AG04449 (cell line): ENCODE data around the gene POU5F1.

Experiments used
- CTCF ChIA-PET: fragments of 350-600 bp; formaldehyde crosslinking; extraction: SDS; loops from one replicate; lab custom pipeline; 2021; ENCODE audit warnings: antibody characterized with exemption; lab: Yijun Ruan, JAX
- POLR2A ChIA-PET: fragments of 400-600, 350-600 bp; formaldehyde crosslinking; extraction: SDS; loops from one replicate; lab custom pipeline; 2020; ENCODE audit warnings: antibody characterized with exemption, inconsistent platforms; lab: Yijun Ruan, JAX
- DNase-seq: peaks from one replicate; pipeline ENCODE4 v3.0.0-alpha.2; 2010; ENCODE audit warnings: low read depth, low spot score
- H3K4me3 ChIP-seq: 2 replicates; pipeline ENCODE4 v1.5.1; 2011; ENCODE audit warnings: low read depth, mild to moderate bottlenecking, control low read depth, low read length
- TF ChIP-seq, protein P1 (sequence below): IDR thresholded peaks from one replicate; pipeline ENCODE4 v1.5.1; 2011; ENCODE audit warnings: mild to moderate bottlenecking, moderate library complexity, low read length, control low read depth, inconsistent platforms; ENCODE audit not compliant: insufficient read depth; ENCODE audit errors: missing control alignments

The POU5F1 gene

DNA sequence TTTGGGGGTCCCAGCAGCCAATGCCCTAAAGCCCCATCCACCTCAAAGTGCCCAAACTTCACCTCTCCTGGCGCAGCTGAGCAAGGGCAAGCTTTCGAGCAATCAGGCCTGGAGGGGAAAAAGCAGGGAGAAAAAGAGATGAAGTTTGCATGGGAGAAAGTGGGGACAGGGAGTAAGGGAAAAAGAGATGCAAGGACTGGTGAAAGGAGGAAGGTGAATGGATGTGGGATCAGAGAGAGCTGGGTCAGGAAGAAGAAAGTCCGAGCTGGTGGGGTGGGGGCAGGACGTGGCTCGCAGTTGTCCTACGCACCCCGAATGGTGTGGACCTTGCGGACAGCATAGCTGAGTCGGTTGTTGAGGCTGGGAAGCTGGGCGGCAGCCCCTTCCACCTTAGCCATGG lies 25.1 kb downstream of the POU5F1 start:
- CTCF ChIA-PET: interaction anchor here (1.3 to 26.1 kb wide), 3 partner anchors 11 to 222 kb away, joined by 5 to 505 read pairs (median 17); no protein-coding TSS in a partner anchor
- DNase-seq: no peak
- POLR2A ChIA-PET: interaction anchor here (1.8 kb wide), 1 partner anchor 13 kb away, joined by 8 read pairs; the partner anchor contains the start of genes CCHCR1 and TCF19
- no peak overlapping the region for H3K4me3 ChIP-seq
- TF ChIP-seq, protein P1, sequence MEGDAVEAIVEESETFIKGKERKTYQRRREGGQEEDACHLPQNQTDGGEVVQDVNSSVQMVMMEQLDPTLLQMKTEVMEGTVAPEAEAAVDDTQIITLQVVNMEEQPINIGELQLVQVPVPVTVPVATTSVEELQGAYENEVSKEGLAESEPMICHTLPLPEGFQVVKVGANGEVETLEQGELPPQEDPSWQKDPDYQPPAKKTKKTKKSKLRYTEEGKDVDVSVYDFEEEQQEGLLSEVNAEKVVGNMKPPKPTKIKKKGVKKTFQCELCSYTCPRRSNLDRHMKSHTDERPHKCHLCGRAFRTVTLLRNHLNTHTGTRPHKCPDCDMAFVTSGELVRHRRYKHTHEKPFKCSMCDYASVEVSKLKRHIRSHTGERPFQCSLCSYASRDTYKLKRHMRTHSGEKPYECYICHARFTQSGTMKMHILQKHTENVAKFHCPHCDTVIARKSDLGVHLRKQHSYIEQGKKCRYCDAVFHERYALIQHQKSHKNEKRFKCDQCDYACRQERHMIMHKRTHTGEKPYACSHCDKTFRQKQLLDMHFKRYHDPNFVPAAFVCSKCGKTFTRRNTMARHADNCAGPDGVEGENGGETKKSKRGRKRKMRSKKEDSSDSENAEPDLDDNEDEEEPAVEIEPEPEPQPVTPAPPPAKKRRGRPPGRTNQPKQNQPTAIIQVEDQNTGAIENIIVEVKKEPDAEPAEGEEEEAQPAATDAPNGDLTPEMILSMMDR: no peak

DNA sequence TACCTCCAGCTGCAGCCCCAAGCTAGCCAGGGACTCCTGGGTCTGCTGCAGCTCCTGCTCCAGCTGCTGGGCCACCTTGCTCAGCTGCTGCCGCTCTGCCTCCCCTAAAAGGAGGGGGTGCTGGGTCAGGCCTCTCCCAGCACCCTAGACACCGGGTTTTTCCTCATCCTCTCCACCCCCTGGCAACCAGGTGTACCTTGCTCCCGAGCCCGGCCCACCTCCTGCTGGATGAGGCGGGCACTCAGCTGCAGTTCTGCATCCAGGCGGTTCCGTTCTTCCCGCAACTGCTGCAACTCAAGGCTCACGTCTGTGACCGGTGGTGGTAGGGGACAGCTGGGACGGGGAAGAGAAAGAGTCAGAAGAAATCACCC lies 25.5 kb downstream of the POU5F1 start:
- no peak overlapping the region for H3K4me3 ChIP-seq
- CTCF ChIA-PET: interaction anchor here (1.3 to 26.1 kb wide), 3 partner anchors 12 to 222 kb away, joined by 5 to 505 read pairs (median 17); no protein-coding TSS in a partner anchor
- POLR2A ChIA-PET: interaction anchor here (1.8 kb wide), 1 partner anchor 13 kb away, joined by 8 read pairs; the partner anchor contains the start of genes CCHCR1 and TCF19
- no peak for DNase-seq
- TF ChIP-seq, protein P1: no peak

DNA sequence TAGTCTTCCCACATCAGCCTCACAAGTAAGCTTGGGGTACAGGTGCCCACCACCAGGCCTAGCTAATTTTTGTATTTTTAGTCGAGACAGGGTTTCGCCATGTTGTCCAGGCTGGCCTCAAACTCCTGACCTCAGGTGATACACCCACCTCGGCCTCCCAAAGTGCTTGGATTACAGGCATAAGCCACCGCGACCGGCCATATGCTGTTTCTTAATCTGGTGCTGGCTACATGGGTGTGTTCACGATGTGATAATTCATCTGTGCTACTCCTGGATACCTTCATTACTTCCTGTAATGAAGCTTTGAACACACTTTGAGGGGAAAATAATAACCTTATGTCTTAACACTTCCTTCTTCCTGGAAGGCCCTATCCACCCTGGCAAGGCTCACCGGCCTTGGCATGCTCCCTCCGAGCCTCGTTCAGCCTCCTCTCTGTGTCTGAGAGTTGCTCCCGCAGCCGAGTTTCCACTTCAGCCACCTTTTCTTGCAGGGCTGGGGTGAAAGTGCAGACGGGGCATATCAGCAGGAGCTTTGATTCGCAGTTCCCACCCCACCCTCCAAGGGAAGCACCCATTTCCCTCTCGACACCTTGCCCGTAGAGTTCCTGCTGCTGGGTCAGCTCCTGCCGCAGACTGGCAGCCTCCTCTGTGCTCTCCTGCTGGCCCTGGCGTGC lies 26.0 kb downstream of the POU5F1 start:
- DNase-seq: no peak
- POLR2A ChIA-PET: interaction anchor here (1.8 kb wide), 1 partner anchor 14 kb away, joined by 8 read pairs; the partner anchor contains the start of genes CCHCR1 and TCF19
- CTCF ChIA-PET: interaction anchor here (1.3 to 26.1 kb wide), 5 partner anchors 8 to 223 kb away, joined by 5 to 505 read pairs (median 17); no protein-coding TSS in a partner anchor
- H3K4me3 ChIP-seq: no peak overlapping the region
- TF ChIP-seq, protein P1: no peak

DNA sequence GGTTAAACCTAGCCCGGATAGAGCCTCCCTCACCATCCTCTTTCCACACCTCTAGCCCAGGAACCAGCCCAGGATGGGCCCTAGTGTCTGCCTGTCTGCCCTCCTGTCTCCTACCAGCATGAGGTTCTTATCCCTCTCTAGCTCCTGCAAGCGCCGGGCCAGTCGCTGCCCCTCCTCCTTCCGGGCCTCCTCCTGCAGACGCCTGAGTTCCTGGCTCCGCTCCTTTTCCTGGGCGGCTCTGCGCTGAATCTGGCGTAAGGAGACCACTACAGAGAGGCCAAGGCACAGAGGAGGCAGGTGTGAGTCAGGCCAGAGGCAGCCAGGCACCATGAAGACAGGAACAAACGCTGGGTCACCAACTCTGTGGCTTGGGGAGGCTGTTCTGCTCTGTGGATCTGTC lies 27.3 kb downstream of the POU5F1 start:
- ChIA-PET CTCF (interaction anchor here (1.4 to 26.1 kb wide), 6 partner anchors 10 to 227 kb away, joined by 3 to 505 read pairs (median 13); partner anchors contain the start of genes CCHCR1 and TCF19), POLR2A (no interaction called here)
- DNase-seq: no peak
- TF ChIP-seq, protein P1: no peak
- no peak overlapping the region for H3K4me3 ChIP-seq

DNA sequence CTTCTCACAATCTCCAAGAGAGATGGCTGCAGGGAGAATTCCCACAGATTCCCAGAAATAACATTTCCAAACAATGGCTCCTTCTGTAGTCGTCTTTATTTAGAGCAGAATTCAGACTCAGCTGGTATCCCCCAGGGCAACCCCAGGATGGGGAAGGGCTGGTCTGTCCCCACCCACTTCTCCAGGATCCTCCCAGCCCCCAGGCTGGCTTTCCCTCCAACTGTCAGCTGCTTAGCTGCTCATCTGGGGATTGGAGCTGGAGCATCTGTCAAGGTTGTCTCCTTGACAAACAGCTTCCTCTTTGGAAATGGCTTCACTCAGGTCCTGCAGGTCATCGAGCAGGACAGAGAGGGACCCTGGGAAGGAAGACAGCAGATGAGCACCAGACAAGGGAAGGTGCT lies 28.1 kb downstream of the POU5F1 start:
- no peak overlapping the region for H3K4me3 ChIP-seq
- no peak for DNase-seq
- POLR2A ChIA-PET: interaction anchor here (1.5 kb wide), 1 partner anchor 16 kb away, joined by 5 read pairs; the partner anchor contains the start of gene TCF19
- TF ChIP-seq, protein P1: no peak
- CTCF ChIA-PET: interaction anchor here (1.3 to 26.1 kb wide), 6 partner anchors 13 to 227 kb away, joined by 3 to 505 read pairs (median 6); partner anchors contain the start of genes CCHCR1 and TCF19

DNA sequence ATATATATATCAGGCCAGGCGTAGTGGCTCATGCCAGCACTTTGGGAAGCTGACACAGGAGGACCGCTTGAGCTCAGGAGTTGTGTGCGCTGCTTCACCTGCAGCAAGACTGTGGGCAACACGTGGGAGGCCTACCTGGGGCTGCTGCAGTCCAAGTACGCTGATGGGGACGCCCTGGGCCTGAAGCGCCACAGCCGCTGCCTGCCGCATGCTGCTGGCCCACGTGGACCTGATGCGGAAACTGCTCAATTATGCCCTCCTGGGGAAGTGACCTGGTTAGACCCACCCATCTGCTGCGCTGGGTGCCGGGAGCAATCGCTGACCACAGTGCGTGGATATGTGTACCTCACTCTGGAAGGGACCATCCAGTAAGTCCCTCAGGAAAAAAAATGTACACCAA lies 29.8 kb downstream of the POU5F1 start:
- TF ChIP-seq, protein P1: no peak
- no peak for DNase-seq
- H3K4me3 ChIP-seq: no peak overlapping the region
- POLR2A ChIA-PET: interaction anchor here (0.6 kb wide), 1 partner anchor 65 kb away, joined by 3 read pairs; no protein-coding TSS in a partner anchor
- CTCF ChIA-PET: interaction anchor here (1.3 to 26.1 kb wide), 5 partner anchors 11 to 52 kb away, joined by 4 to 505 read pairs (median 16); partner anchors contain the start of genes CCHCR1 and TCF19
